ENCODE measurements around the gene KBTBD8. TPM values are rescaled to one million over a fixed set of nuclear protein-coding genes. Genes with fewer than 3 reads are reported as not detected.

Gene KBTBD8
- total and polyA plus RNA-seq, 9 of the 15 experiments (the other 6 are each of a cell fraction or from before 2014, with no cell fraction given), result 2.7 to 9.1 (median 5.6) TPM

GRCh38 chr3:67030785-67031740 is 33.0 kb downstream of the KBTBD8 start (continued):
- TF ChIP-seq REST (IDR thresholded peaks at IDR 0.05; ENCODE audit: borderline replicate concordance) (0 out of 2 replicates have a peak, but pooled peaks have one; percentile 4), REST (CRISPR knock-in tag; IDR thresholded peaks at IDR 0.05; ENCODE audit: low read depth) (no peak), ZNF280B (CRISPR knock-in tag; IDR thresholded peaks at IDR 0.05) (no peak), BACH1 (tag; IDR thresholded peaks at IDR 0.05) (no peak), U2AF1 (optimal IDR thresholded peaks at IDR 0.05; ENCODE audit: low read depth, low read length) (no peak), JUND (IDR thresholded peaks at IDR 0.05; ENCODE audit: borderline replicate concordance, low read depth, low read length) (peak; percentile 22; the same call in 1 of the 2 replicates), JUND (tag; IDR thresholded peaks at IDR 0.05; ENCODE audit: borderline replicate concordance, low read depth, low read length) (no peak; the same call in 2 of the 3 replicates), MCM5 (IDR thresholded peaks at IDR 0.05; ENCODE audit: low read depth) (no peak), KLF1 (tag; IDR thresholded peaks at IDR 0.05) (no peak), CHCHD3 (CRISPR knock-in tag; IDR thresholded peaks at IDR 0.05) (no peak), MED1 (CRISPR knock-in tag; IDR thresholded peaks at IDR 0.05; ENCODE audit: borderline replicate concordance) (no peak), TCF3 (CRISPR knock-in tag; IDR thresholded peaks at IDR 0.05) (peak; percentile 77), FOXA1 (IDR thresholded peaks at IDR 0.05; ENCODE audit: borderline replicate concordance) (no peak), KDM2B (CRISPR knock-in tag; IDR thresholded peaks at IDR 0.05) (no peak), ZC3H4 (CRISPR knock-in tag; IDR thresholded peaks at IDR 0.05; ENCODE audit: borderline replicate concordance) (no peak), ZEB2 (IDR thresholded peaks at IDR 0.05) (peak; percentile 58; the same call in 1 of the 2 replicates)
